ENCODE results near the gene FSIP2.
"Not testable (repeated sequence)": the region's sequence is repeated elsewhere in the genome, so short reads cannot be mapped to it uniquely, and the experiment has no call there.

The FSIP2 gene

GRCh38 chr2:185793532-185794345 lies 55.1 kb downstream of the FSIP2 start:
- H3K27ac ChIP-seq = no peak overlapping the region
- no peak overlapping the region for H3K4me3 ChIP-seq

- Histone ChIP-seq H3K27ac (no peak overlapping the region), H3K4me3 (no peak overlapping the region)
Observed at GRCh38 chr2:185796758-185797157, 58.2 kb downstream of the FSIP2 start.

GRCh38 chr2:185802926-185803325 lies 64.3 kb downstream of the FSIP2 start:
- no peak overlapping the region for H3K27ac ChIP-seq
- H3K4me3 ChIP-seq = no peak overlapping the region

GRCh38 chr2:185806783-185807182 lies 68.2 kb downstream of the FSIP2 start:
- no peak overlapping the region for H3K4me3 ChIP-seq
- H3K27ac ChIP-seq = no peak overlapping the region

- Histone ChIP-seq H3K4me3 (no peak overlapping the region), H3K27ac (no peak overlapping the region)
Observed at GRCh38 chr2:185807351-185807750, 68.7 kb downstream of the FSIP2 start.

DNA sequence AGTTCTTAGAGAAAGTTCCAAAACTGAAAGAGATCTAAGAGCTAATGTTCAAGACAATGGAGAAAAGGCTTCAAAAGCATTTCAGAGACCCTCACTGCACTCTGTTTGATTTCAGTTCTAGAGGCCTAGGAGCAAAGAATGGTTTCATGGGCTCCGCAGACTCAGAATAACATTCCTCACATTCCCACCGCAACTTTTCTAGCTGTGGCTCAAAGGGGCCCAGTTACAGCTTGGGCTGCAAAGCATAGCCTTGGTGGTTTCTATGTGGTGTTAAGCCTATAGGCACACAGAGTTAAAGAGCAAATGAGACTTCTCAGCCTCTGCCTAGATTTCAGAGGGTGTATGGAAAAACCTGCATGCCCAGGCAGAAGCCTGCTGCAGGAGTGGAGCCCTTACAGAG lies 73.0 kb downstream of the FSIP2 start:
- no peak overlapping the region for H3K4me3 ChIP-seq
- no peak overlapping the region for H3K27ac ChIP-seq

DNA sequence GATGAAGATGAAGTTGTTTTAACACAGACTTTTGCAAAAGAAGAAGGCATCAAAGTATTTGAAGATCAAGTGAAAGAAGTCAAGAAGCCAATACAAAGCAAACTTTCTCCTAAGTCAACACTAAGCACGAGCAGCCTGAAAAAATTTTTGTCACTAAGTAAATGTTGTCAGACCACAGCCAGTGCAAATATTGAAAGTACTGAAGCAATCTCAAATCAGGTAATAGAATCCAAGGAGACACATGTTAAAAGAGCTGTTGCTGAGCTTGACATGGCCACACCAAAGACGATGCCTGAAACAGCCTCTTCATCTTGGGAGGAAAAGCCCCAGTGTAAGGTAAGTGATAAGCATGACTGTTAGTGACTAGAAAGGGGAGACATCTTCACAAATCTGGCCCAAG lies 75.1 kb downstream of the FSIP2 start:
- Histone ChIP-seq H3K4me3 (no peak overlapping the region), H3K27ac (no peak overlapping the region)

DNA sequence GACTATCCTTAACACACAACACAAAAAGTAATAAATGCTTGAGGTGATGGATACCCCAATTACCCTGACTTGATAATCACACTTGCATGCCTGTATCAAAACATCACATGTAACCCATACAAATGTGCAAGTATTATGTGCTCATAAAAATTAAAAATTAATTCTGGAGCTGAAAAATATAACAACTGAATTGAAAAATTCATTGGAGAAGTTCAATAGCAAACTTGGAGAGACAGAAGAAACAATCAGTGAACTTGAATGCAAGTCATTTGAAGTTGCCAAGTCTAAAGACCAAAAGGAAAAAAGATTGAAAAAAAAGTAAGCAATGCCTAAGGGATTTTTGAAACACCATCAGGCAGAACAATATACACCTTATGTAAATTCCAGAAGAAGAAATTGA lies 79.4 kb downstream of the FSIP2 start:
- Histone ChIP-seq H3K4me3 (no peak overlapping the region), H3K27ac (no peak overlapping the region)

- Histone ChIP-seq H3K27ac (no peak overlapping the region), H3K4me3 (no peak overlapping the region)
Observed at GRCh38 chr2:185821467-185821866, 82.9 kb downstream of the FSIP2 start.

DNA sequence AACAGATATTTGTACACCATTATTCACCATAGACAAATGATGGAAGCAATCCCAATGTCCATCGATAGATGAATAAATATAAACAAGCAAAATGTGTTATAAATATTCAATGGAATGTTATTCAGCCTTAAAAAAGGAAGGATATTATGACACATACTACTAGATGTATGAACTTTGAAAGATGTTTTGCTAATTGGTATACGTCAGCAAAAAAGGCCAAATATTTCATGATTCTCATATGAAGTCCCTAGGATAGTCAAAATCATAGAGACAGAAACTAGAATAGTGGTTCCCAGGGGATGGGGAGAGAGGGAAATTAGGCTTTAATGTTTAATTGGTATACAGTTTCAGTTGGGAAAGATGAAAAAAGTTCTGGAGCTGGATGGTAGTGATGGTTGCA lies 85.2 kb downstream of the FSIP2 start:
- Histone ChIP-seq H3K4me3 (no peak overlapping the region), H3K27ac (no peak overlapping the region)

- H3K27ac ChIP-seq = no peak overlapping the region
- H3K4me3 ChIP-seq = no peak overlapping the region
Observed at GRCh38 chr2:185825557-185825956, 87.0 kb downstream of the FSIP2 start.

DNA sequence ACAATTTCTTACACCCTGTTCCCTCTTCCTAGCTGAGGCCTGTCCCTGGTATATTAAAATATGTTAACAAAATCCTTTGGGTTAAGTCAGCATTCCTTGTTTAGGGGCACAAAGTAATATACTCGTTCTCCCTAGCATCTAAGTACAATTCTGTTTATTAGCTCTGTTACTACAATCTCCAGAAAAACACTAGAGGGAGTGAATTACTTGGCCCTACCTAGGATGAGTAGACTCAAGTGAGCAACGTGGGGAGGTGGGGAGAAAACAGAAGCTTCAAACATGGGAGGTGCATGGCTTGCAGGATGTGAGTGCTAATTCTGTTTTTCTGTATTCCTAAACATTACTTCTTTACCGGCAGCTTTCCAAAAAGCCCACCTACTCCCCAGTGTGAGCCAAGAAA lies 89.7 kb downstream of the FSIP2 start:
- no peak overlapping the region for H3K27ac ChIP-seq
- no peak overlapping the region for H3K4me3 ChIP-seq

GRCh38 chr2:185833864-185834263 lies 95.3 kb downstream of the FSIP2 start:
- Histone ChIP-seq H3K27ac (no peak overlapping the region), H3K4me3 (no peak overlapping the region)

DNA sequence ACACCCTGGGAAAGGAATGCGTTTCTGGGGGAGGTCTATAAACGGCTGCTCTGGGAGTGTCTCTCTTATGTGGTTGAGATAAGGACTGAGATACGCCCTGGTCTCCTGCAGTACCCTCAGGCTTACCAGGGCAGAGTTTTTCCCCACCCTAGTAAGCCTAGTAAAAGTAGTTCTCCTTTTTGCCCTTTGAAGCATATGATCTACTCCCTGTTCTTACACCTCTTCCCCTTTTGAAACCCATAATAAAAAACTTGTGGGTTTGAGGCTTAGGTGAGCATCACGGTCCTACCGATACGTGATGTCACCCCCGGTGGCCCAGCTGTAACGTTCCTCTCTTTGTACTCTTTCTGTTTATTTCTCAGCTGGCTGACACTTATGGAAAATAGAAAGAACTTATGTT lies 97.4 kb downstream of the FSIP2 start:
- Histone ChIP-seq H3K4me3 (no peak overlapping the region), H3K27ac (no peak overlapping the region)

DNA sequence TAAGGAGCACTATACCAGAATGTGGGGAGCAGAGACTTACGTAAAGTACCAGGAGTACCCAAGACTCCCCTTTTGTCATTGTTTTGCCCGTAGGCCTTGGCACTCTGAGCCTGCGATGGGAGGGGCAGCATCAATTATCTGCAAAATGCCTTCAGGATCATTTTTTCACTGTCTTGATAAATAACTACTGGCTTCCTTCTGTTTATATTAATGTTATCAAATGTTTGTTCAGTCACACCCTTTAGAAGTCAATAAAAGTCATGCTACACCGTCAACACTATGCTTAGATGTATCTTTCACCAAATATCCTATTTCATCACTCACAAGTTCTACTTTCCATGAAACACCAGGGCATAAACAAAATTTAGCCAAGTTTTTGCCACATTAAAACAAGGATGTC lies 116.3 kb downstream of the FSIP2 start:
- Histone ChIP-seq H3K27ac (no peak overlapping the region), H3K4me3 (no peak overlapping the region)

DNA sequence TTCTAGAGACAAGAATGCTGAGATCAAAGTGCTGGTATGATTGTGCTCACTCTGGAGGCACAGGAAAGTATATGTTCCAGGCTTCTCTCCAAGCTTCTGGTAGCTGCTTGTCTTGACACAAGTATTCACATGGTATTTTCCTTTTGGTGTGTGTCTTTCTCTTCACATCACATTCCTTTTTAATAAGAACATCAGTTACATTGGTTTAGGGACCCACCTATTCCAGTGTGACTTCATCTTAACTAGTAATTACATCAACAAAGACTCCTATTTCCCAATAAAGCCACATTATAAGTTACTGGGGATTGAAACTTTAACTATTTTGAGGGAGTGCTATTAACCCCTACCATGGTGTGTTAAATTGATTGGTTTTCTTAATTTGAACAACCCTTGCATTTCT lies 119.1 kb downstream of the FSIP2 start:
- Histone ChIP-seq H3K4me3 (no peak overlapping the region), H3K27ac (no peak overlapping the region)

DNA sequence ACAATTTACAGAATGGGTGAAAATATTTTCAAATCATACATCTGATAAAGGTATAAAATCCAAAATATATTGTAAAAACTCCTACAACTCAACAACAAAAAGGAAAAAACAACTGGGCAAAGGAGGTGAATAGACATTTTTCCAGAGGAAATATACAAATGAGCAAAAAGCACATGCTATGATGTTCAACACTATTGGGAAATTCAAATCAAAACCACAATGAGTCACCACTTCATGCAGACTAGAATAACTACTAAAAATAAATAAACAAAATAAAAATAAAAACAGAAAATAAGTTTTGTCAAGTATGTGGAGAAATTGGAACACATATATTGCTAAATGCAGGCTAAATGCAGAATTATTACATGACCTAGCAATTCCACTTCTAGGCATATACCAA lies 120.9 kb downstream of the FSIP2 start:
- Histone ChIP-seq H3K27ac (no peak overlapping the region), H3K4me3 (no peak overlapping the region)

DNA sequence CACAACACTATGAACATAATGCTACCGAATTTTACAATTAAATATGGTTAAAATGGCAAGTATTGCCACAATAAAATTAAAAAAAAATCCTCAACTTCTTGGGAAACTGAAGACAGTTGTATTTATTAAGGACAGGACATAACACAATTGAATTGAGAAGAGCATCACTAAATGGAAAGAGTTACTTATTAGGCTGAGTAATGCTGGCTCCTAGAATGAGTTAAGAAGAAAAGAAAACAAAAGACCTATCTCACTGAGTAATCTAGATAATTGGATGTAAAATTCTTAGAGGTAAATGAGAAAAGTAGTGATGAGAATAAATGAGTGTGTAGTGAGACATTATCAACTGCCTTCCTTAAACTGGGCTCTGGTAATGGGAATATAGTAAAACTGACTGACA lies 121.7 kb downstream of the FSIP2 start:
- no peak overlapping the region for H3K4me3 ChIP-seq

DNA sequence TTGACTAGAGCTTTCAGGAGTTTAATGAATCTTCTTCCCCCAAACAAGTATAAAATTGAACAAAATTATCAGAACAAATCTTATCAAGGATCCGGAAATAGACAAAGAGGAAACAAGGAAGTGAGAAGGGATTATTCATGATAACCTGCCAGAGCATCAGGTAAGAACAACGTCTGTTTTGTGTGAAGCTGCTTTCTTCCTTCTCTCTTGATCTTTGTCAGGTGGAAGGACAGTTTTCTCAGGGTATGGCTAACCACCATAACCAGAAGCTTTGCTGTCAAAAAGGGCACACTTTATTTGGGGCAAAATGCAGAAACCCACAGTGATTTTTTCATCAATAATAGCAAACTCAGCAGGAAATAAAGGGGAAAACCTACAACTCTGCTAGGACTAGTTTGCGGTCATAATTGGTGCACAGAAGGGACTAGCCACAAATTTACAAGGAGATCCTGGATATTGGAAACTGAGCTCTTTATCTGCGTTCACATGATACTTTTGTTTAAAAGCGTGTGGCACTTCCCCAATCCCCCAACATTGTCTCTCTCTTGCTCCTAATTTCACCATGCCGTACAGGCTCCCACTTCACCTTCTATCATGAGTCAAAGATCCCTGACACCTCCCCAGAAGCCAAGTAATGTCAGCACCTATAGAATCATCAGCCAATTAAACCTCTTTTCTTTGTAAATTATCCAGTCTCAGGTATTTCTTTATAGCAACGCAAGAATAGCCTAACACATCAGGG lies 124.2 kb downstream of the FSIP2 start:
- H3K4me3 ChIP-seq = no peak overlapping the region
- H3K27ac ChIP-seq = no peak overlapping the region

More for the DNA sequence above, 121.7 kb downstream of the FSIP2 start:
- H3K27ac ChIP-seq = no peak overlapping the region

DNA sequence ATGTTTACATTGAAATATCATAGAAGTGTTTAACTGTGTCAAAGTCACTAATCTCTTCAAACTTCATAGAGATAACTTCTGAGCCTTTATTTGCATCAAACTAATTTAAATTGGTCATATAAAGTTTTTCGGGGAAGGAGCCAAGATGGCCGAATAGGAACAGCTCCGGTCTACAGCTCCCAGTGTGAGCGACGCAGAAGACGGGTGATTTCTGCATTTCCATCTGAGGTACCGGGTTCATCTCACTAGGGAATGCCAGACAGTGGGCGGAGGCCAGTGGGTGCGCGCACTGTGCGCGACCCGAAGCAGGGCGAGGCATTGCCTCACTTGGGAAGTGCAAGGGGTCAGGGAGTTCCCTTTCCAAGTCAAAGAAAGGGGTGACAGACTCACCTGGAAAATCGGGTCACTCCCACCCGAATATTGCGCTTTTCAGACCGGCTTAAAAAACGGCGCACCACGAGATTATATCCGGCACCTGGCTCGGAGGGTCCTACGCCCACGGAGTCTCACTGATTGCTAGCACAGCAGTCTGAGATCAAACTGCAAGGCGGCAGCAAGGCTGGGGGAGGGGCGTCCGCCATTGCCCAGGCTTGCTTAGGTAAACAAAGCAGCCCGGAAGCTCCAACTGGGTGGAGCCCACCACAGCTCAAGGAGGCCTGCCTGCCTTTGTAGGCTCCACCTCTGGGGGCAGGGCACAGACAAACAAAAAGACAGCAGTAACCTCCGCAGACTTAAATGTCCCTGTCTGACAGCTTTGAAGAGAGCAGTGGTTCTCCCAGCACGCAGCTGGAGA lies 126.1 kb downstream of the FSIP2 start:
- not testable (repeated sequence) for H3K27ac ChIP-seq

More for the DNA sequence above, 126.1 kb downstream of the FSIP2 start:
- H3K4me3 ChIP-seq = not testable (repeated sequence)

All from skin epidermis (tissue), 12 donors.